ENCODE measurements around the gene PAX7. TPM values are rescaled to one million over a fixed set of nuclear protein-coding genes. Genes with fewer than 3 reads are reported as not detected.

Gene PAX7
- total RNA-seq, 1 donor from 2014 or later, result not detected

DNA sequence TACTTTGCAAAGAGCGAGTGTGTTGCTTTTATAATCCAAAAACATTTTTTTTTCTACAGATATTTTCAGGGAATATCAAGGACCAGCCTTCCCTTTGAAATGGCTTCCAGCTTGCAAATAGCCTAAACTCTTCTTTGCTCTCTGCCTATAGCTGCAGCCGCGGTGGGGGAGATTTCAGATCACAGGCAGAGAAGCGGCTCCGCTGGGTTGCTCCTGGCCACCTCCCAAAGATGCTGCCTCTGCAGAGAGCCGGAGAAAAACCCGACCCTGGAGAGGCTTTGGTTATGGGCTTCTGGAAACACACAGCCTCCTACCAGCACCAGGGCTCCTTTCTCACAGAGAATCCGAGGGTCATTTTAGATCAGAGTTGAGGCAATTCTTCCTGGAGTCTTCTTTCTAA is 18.6 kb upstream of the PAX7 start:
- H3K36me3 ChIP-seq, result no peaks in the 10 kb centered on the region
- H3K4me1 ChIP-seq, result no peaks in the 10 kb centered on the region
- no peak overlapping the region for H3K4me3 ChIP-seq
- TF ChIP-seq, protein P1, sequence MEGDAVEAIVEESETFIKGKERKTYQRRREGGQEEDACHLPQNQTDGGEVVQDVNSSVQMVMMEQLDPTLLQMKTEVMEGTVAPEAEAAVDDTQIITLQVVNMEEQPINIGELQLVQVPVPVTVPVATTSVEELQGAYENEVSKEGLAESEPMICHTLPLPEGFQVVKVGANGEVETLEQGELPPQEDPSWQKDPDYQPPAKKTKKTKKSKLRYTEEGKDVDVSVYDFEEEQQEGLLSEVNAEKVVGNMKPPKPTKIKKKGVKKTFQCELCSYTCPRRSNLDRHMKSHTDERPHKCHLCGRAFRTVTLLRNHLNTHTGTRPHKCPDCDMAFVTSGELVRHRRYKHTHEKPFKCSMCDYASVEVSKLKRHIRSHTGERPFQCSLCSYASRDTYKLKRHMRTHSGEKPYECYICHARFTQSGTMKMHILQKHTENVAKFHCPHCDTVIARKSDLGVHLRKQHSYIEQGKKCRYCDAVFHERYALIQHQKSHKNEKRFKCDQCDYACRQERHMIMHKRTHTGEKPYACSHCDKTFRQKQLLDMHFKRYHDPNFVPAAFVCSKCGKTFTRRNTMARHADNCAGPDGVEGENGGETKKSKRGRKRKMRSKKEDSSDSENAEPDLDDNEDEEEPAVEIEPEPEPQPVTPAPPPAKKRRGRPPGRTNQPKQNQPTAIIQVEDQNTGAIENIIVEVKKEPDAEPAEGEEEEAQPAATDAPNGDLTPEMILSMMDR (IDR thresholded peaks at IDR 0.05), result no peak
- no peak for DNase-seq (ENCODE audit: low spot score in 2 of 2)
- H3K9me3 ChIP-seq, result no peaks in the 10 kb centered on the region
- intact Hi-C loops (cut with DNase I), result no loop called here
- H3K27me3 ChIP-seq, result no peaks in the 10 kb centered on the region
- no peak overlapping the region for H3K27ac ChIP-seq

DNA sequence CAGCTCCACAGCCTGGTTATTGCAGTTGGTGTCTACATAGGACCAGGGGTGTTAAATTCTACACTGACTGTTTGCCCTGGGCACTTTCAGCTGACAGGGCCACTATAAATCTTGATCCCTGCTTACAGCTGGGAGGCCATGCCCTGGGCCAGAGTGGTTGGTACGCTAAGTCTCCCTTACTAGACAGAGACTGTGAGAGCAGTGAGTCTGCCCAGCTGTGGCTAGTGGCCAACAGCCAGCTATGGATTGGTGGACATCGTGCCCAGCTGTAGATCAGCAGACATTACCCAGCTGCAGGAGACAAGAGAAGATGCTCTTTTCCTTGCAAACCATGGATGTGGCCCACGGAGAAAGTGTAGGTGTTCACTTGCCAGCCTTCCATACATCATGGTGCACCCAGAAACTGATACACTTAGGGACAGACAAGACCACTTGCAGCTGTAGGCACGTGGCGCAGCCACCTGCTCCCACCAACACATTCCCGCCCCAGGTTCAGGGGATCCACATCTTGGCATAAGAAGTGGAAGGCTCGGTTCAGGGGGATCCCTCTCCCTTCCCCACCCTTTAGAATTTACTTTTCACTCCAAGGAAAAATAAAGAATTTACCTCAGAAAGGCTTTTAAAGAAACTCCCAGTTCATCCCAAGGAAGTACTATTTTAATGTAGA is 16.4 kb upstream of the PAX7 start:
- Histone ChIP-seq H3K27me3 (no peaks in the 10 kb centered on the region), H3K4me3 (no peak overlapping the region), H3K27ac (no peak overlapping the region), H3K4me1 (no peaks in the 10 kb centered on the region), H3K9me3 (no peaks in the 10 kb centered on the region), H3K36me3 (no peaks in the 10 kb centered on the region)
- no peak for DNase-seq (ENCODE audit: low spot score in 2 of 2)
- TF ChIP-seq, protein P1 (IDR thresholded peaks at IDR 0.05), result no peak
- intact Hi-C loops (cut with DNase I), result no loop called here

DNA sequence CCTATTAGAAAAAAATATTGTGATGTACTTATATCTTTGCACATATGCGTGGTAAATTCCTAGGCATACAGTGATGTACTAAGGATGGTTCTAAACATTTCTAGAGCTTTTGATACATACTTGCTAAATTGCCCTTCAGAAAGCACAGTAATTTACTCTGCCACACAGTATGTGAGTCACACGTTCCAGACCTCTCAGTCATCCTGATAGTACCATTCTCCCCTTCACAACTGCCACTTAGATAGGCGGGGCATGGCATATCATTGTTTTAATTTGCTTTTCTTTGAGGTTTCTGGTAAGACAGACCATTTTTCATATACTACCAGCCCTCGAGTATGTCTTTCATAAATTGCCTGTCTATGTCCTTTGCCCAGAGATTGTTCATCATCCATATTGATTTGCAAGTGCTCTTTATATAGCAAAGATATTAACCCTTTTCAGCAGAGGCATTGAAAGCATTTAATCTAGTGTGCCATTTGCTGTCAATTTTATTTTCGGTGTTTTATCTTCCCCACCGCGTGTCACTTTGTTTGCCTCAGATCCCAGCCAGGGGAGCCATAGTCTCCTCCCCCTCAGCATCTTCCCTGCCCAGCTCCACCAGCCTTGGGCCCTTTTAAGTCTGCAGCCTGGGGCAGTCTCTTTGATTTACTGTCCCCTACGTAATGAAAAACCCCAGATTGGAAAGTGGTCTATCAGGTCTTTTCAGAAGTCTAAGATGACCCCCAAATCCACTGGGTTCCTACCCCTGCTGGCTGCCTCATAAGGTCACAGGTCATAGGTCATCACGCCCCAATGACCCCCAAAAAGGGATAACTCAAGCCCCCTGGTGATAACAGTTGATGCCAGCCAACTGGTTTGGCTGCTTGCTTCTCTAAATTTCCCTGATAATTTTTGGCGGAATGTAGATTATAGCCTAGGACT is 11.8 kb upstream of the PAX7 start:
- intact Hi-C loops (cut with DNase I), result no loop called here
- H3K27me3 ChIP-seq, result no peaks in the 10 kb centered on the region
- TF ChIP-seq, protein P1 (IDR thresholded peaks at IDR 0.05), result no peak

DNA sequence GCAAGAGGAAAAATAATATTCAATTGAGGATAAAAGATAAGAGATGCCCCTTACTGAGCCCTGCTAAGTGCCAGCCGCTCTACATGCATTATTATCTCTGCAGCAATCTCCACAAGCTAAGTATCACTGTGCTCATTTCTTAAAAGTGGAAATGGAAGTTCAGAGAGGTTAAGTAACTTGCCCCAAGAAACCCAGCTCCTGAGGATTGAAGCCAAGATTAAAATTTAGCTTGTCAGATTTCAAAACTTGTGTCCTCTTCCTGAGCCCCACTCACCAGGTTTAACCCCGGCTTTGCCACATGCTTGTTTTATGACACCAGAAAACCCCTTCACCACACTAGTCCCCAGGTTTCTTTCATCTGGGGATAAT is 11.2 kb upstream of the PAX7 start:
- Histone ChIP-seq H3K27me3 (no peaks in the 10 kb centered on the region), H3K9me3 (no peaks in the 10 kb centered on the region), H3K27ac (no peak overlapping the region), H3K4me3 (no peak overlapping the region), H3K4me1 (no peaks in the 10 kb centered on the region), H3K36me3 (no peaks in the 10 kb centered on the region)
- TF ChIP-seq, protein P1 (IDR thresholded peaks at IDR 0.05), result no peak
- no peak for DNase-seq (ENCODE audit: low spot score in 2 of 2)
- intact Hi-C loops (cut with DNase I), result no loop called here

More for the DNA sequence above, 11.8 kb upstream of the PAX7 start:
- H3K4me3 ChIP-seq, result no peak overlapping the region
- no peak for DNase-seq (ENCODE audit: low spot score in 2 of 2)
- no peaks in the 10 kb centered on the region for H3K9me3 ChIP-seq
- H3K27ac ChIP-seq, result no peak overlapping the region
- no peaks in the 10 kb centered on the region for H3K4me1 ChIP-seq
- H3K36me3 ChIP-seq, result no peaks in the 10 kb centered on the region

DNA sequence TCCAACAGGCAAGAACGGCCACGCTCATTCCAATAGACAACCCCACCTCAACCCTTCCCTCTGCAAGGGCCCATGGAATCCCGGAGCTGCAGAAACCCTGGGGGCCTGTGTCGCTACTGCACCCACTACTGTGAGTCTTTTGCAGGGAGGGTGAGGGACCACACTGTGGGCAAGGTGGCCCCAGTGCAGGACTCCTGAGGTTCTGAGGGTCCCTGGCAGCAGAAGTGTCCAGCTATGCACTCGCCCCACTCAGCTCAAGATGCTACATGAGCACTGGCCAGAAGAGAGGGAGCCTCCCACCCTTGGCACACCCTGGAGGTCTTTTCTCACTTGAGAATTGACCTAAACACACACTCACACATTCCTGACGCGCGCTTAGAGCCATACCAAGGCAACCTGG is 2.1 kb upstream of the PAX7 start:
- TF ChIP-seq, protein P1 (IDR thresholded peaks at IDR 0.05), result no peak
- H3K27ac ChIP-seq, result no peak overlapping the region
- H3K27me3 ChIP-seq, result no peaks in the 10 kb centered on the region
- intact Hi-C loops (cut with DNase I), result no loop called here
- H3K4me3 ChIP-seq, result no peak overlapping the region
- H3K4me1 ChIP-seq, result peaks cover 0 to 4% of the 10 kb centered on the region in 2 donors
- no peaks in the 10 kb centered on the region for H3K9me3 ChIP-seq
- H3K36me3 ChIP-seq, result no peaks in the 10 kb centered on the region
- no peak for DNase-seq (ENCODE audit: low spot score in 2 of 2)

Data from ascending aorta (tissue), 2 donors.